K562 (cell line): ENCODE results near the gene CABP7. TPM values are rescaled to one million over a fixed set of nuclear protein-coding genes. Genes with fewer than 3 reads are reported as not detected.

Experiments used
- CBFA2T3 ChIP-seq: fragments of 450-650 bp; IDR thresholded peaks from 2 replicates; pipeline ENCODE4 v1.6.1; 2017
- DACH1 ChIP-seq: fragments of 450-650 bp; IDR thresholded peaks from 2 replicates; pipeline ENCODE4 v1.6.1; 2018; ENCODE audit not compliant: partially characterized antibody
- EWSR1 ChIP-seq: fragments of 450-650 bp; IDR thresholded peaks from 2 replicates; pipeline ENCODE4 v1.6.1; 2018; ENCODE audit warnings: borderline replicate concordance, mild to moderate bottlenecking, low read depth, moderate library complexity; ENCODE audit not compliant: partially characterized antibody
- GATA2 ChIP-seq: sonication (generic); formaldehyde crosslinking; IDR thresholded peaks from 2 replicates; pipeline ENCODE4 v1.4.0; 2020; ENCODE audit warnings: mild to moderate bottlenecking, missing genetic modification reagents
- MAZ ChIP-seq, 2 experiments: fragments of 450-650 bp in 1 of 2; sonication (generic) in 1 of 2; formaldehyde crosslinking; IDR thresholded peaks in 1 of 2; conservative IDR thresholded peaks in 1 of 2; 2 replicates each; pipeline versions ENCODE4 v1.4.0 to v1.5.0; 2020; ENCODE audit warnings: mild to moderate bottlenecking in 1 of 2, missing genetic modification reagents in 1 of 2
- MEF2D ChIP-seq: conservative IDR thresholded peaks from 2 replicates; pipeline ENCODE4 v1.6.1; 2016; ENCODE audit warnings: low read depth, missing genetic modification characterization, missing compliant biosample characterization
- MTA1 ChIP-seq: fragments of 450-650 bp; IDR thresholded peaks from 2 replicates; pipeline ENCODE4 v1.6.1; 2017; ENCODE audit warnings: borderline replicate concordance
- PHB2 ChIP-seq: fragments of 450-650 bp; IDR thresholded peaks from 2 replicates; pipeline ENCODE4 v1.6.1; 2017; ENCODE audit warnings: low read depth
- PTRF ChIP-seq: fragments of 450-650 bp; IDR thresholded peaks from 2 replicates; pipeline ENCODE4 v1.6.1; 2016; ENCODE audit warnings: mild to moderate bottlenecking, missing genetic modification characterization, missing compliant biosample characterization
- RAD21 ChIP-seq, 2 experiments: fragments of 250-450 bp in 1 of 2; fragments of 450-650 bp in 1 of 2; sonication (Bioruptor Pico) in 1 of 2; formaldehyde crosslinking in 1 of 2; IDR thresholded peaks in 1 of 2; conservative IDR thresholded peaks in 1 of 2; 2 replicates each; pipeline versions ENCODE4 v1.4.0 to v1.8.0; 2020 to 2022; ENCODE audit warnings: mild to moderate bottlenecking in 2 of 2, moderate library complexity in 1 of 2
- RAD51 ChIP-seq: fragments of 450-650 bp; IDR thresholded peaks from 2 replicates; pipeline ENCODE4 v1.7.1; 2016; ENCODE audit warnings: low read depth, mild to moderate bottlenecking, borderline replicate concordance
- RCOR1 ChIP-seq, 2 experiments: IDR thresholded peaks; 2 replicates each; pipeline ENCODE4 v1.6.1; 2012; ENCODE audit warnings: low read depth in 2 of 2, low read length in 2 of 2, borderline replicate concordance in 1 of 2, improper control_type of control experiment in 1 of 2
- SAFB ChIP-seq: fragments of 200-400 bp; formaldehyde crosslinking; IDR thresholded peaks from 2 replicates; pipeline ENCODE4 v1.6.1; 2017; ENCODE audit warnings: low read depth, low read length, borderline replicate concordance
- SRSF7 ChIP-seq: fragments of 200-400 bp; formaldehyde crosslinking; optimal IDR thresholded peaks from 2 replicates; pipeline ENCODE3; 2017; ENCODE audit warnings: mild to moderate bottlenecking, low read depth, low read length
- STAT5A ChIP-seq: IDR thresholded peaks from 2 replicates; pipeline ENCODE4 v1.6.1; 2012; ENCODE audit warnings: low read length, inconsistent platforms, borderline replicate concordance
- TAF9B ChIP-seq: fragments of 450-650 bp; IDR thresholded peaks from 2 replicates; pipeline ENCODE4 v1.6.1; 2018; ENCODE audit warnings: mild to moderate bottlenecking; ENCODE audit not compliant: partially characterized antibody
- TCFL5 ChIP-seq: fragments of 250-450 bp; sonication (Bioruptor Pico); conservative IDR thresholded peaks from 2 replicates; pipeline ENCODE4 v1.6.1; 2021; ENCODE audit warnings: mild to moderate bottlenecking, moderate library complexity, matching md5 sums
- ZNF263 ChIP-seq: sonication (generic); formaldehyde crosslinking; IDR thresholded peaks from 2 replicates; pipeline ENCODE4 v1.8.0; 2022; ENCODE audit warnings: mild to moderate bottlenecking, missing genetic modification reagents, borderline replicate concordance
- ZNF589 ChIP-seq: fragments of 200-800 bp; sonication (Bioruptor generic); IDR thresholded peaks from 2 replicates; pipeline ENCODE4 v1.6.1; 2016; ENCODE audit warnings: low read depth, missing genetic modification characterization, missing compliant biosample characterization
- polyA plus RNA-seq, 8 experiments: library from polyadenylated mRNA; depleted of rRNA in 4 of 8; stranded (reverse) in 5 of 8; unstranded in 3 of 8; fragments of >200 nt; fragmentation: Nextera tagmentation in 2 of 8; fragmentation: Illumina TruSeq in 1 of 8; extraction: Ambion mirVana in 2 of 8; extraction: Trizol in 1 of 8; gene quantifications; 2 replicates each; pipeline versions ENCODE4 v1.2.1 to v1.2.3, GENCODE V29; 2011 to 2014; ENCODE audit warnings: inconsistent platforms in 1 of 8, missing spikeins in 1 of 8
- total RNA-seq, 7 experiments: library from RNA; depleted of rRNA in 6 of 7; stranded (reverse); fragments of >200 nt in 6 of 7; fragmentation: Illumina TruSeq in 2 of 7; extraction: Trizol in 2 of 7; gene quantifications; 2 replicates each; pipeline versions ENCODE4 v1.2.1 to v1.2.3, GENCODE V29; 2011 to 2021; ENCODE audit warnings: low replicate concordance in 1 of 7
- TF ChIP-seq, protein P1 (sequence below): sonication (generic); formaldehyde crosslinking; IDR thresholded peaks from 2 replicates; pipeline ENCODE4 v1.8.0; 2022; ENCODE audit warnings: mild to moderate bottlenecking, low read depth, missing genetic modification reagents
- TF ChIP-seq, protein P2 (sequence below): fragments of 450-650 bp; IDR thresholded peaks from 2 replicates; pipeline ENCODE4 v1.6.1; 2016
- TF ChIP-seq, protein P3 (sequence below): sonication (generic); formaldehyde crosslinking; IDR thresholded peaks from 2 replicates; pipeline ENCODE4 v1.8.0; 2022; ENCODE audit warnings: missing genetic modification reagents, mild to moderate bottlenecking, moderate library complexity, borderline replicate concordance

Gene CABP7
- total and polyA plus RNA-seq, 9 of the 15 experiments (the other 6 are each of a cell fraction or from before 2014, with no cell fraction given) = not detected

DNA sequence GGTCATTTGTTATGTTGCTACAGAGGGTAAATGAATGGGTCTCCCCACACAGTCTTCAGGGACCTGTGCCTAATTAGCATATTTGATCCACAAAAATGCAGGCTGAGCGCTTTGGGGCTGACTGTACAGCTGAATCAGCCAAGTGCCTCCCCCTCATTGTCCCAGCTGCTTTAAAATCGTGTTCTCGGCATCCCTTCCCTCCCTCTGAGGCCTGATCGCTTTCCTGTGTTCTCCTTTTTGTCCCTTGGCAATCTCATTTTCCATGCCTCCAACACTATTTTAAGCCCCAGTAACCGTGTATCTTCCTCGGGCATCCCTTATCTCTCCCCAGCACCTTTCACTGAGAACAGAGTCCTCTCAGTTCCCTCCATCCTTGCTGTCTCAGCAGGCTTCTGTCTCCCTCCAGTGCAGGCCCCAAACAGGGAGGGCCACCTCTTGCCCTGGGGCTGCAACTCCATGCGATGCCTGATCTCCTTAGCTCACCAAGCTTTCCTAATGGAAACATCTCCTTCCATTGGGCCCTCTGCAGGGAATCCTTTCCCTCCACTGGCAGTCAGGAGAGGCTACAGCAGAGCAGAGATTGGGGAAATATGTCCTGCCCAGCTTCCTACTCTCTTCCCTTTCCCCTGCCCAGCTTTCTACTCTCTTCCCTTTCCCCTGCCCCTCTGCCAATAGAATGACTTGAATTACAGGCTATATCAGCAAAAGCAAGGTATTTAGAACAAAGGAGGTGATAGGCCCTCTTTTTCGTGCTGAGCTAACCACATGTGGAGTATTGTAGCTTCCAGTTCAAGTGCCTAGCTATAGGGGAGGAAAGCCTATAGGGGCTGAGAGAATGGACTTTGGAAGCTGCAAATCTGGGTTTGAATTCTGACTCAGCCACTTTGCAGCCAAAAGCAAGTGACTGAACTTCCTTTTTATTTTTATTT is 61.2 kb downstream of the CABP7 start (continued):
- no peak for TF ChIP-seq EWSR1
- peak; percentile 73; the same call in 1 of the 2 replicates for TF ChIP-seq ZNF589 (CRISPR knock-in tag)
- peak; percentile 57 for TF ChIP-seq DACH1
- TF ChIP-seq ZNF263 (CRISPR knock-in tag) = peak; percentile 49; the same call in 1 of the 2 replicates
- TF ChIP-seq MAZ (CRISPR knock-in tag; conservative IDR thresholded peaks at IDR 0.05 in 1 of 2, IDR thresholded peaks at IDR 0.05 in 1 of 2) = 0 out of 4 replicates have a peak, but pooled peaks of 1 of the 2 experiments have one; percentile 23
- TF ChIP-seq, protein P1, sequence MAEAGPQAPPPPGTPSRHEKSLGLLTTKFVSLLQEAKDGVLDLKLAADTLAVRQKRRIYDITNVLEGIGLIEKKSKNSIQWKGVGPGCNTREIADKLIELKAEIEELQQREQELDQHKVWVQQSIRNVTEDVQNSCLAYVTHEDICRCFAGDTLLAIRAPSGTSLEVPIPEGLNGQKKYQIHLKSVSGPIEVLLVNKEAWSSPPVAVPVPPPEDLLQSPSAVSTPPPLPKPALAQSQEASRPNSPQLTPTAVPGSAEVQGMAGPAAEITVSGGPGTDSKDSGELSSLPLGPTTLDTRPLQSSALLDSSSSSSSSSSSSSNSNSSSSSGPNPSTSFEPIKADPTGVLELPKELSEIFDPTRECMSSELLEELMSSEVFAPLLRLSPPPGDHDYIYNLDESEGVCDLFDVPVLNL (CRISPR knock-in tag) = no peak
- TF ChIP-seq TAF9B = peak; percentile 89
- no peak for TF ChIP-seq SAFB
- no peak for TF ChIP-seq TCFL5 (CRISPR knock-in tag)
- TF ChIP-seq, protein P2, sequence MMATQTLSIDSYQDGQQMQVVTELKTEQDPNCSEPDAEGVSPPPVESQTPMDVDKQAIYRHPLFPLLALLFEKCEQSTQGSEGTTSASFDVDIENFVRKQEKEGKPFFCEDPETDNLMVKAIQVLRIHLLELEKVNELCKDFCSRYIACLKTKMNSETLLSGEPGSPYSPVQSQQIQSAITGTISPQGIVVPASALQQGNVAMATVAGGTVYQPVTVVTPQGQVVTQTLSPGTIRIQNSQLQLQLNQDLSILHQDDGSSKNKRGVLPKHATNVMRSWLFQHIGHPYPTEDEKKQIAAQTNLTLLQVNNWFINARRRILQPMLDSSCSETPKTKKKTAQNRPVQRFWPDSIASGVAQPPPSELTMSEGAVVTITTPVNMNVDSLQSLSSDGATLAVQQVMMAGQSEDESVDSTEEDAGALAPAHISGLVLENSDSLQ = 0 out of 2 replicates have a peak, but pooled peaks have one; percentile 15
- peak; percentile 81 for TF ChIP-seq STAT5A
- peak; percentile 85; the same call in 1 of the 2 replicates for TF ChIP-seq MTA1
- TF ChIP-seq PHB2 = peak; percentile 93
- peak in 1 of 2 experiments; percentile 26; a peak in 2 of 4 replicates for TF ChIP-seq RAD21 (CRISPR knock-in tag; conservative IDR thresholded peaks at IDR 0.05 in 1 of 2, IDR thresholded peaks at IDR 0.05 in 1 of 2)
- TF ChIP-seq CBFA2T3 = peak; percentile 98
- no peak for TF ChIP-seq PTRF (tag)
- TF ChIP-seq SRSF7 = no peak
- peak; percentile 99 for TF ChIP-seq MEF2D
- TF ChIP-seq RAD51 = no peak
- TF ChIP-seq GATA2 (CRISPR knock-in tag) = peak; percentile 94
- TF ChIP-seq, protein P3, sequence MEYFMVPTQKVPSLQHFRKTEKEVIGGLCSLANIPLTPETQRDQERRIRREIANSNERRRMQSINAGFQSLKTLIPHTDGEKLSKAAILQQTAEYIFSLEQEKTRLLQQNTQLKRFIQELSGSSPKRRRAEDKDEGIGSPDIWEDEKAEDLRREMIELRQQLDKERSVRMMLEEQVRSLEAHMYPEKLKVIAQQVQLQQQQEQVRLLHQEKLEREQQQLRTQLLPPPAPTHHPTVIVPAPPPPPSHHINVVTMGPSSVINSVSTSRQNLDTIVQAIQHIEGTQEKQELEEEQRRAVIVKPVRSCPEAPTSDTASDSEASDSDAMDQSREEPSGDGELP (CRISPR knock-in tag) = peak; percentile 95
- peak; percentile 84 to 98 for TF ChIP-seq RCOR1 (IDR thresholded peaks at IDR 0.05; ENCODE audit: borderline replicate concordance in 1 of 2, low read depth in 2 of 2, low read length in 2 of 2)
